Tibial nerve (tissue), 4 donors: ENCODE results near the gene FRAS1. TPM values are rescaled to one million over a fixed set of nuclear protein-coding genes. Genes with fewer than 3 reads are reported as not detected.

Experiments
- DNase-seq, 2 donors: peaks; one replicate each; pipeline ENCODE4 v3.0.0-alpha.2; 2019; ENCODE audit warnings: low spot score in 2 of 2
- H3K27ac ChIP-seq, 4 donors: fragments of 200-600 bp; sonication (generic) in 3 of 4; one replicate each; pipeline ENCODE4 v1.5.1; 2017 to 2019; ENCODE audit warnings: mild to moderate bottlenecking in 1 of 4
- H3K27me3 ChIP-seq, 2 donors: fragments of 200-600 bp; sonication (generic) in 1 of 2; one replicate each; pipeline versions ENCODE4 v1.5.1 to v1.6.0; 2017 to 2019
- H3K36me3 ChIP-seq, 3 donors: fragments of 200-600 bp; sonication (generic); one replicate each; pipeline ENCODE4 v1.5.1; 2018 to 2019
- H3K4me1 ChIP-seq, 4 donors: fragments of 200-600 bp; sonication (generic) in 3 of 4; one replicate each; pipeline ENCODE4 v1.5.1; 2017 to 2019
- H3K4me3 ChIP-seq, 4 donors: fragments of 200-600 bp; sonication (generic) in 3 of 4; one replicate each; pipeline ENCODE4 v1.5.1; 2017 to 2019; ENCODE audit warnings: mild to moderate bottlenecking in 1 of 4, moderate library complexity in 1 of 4
- H3K9me3 ChIP-seq, 4 donors: fragments of 200-600 bp; sonication (generic) in 3 of 4; one replicate each; pipeline ENCODE4 v1.5.1; 2017 to 2019
- EP300 ChIP-seq, 2 donors: sonication (generic); formaldehyde crosslinking; IDR thresholded peaks; one replicate each; pipeline ENCODE4 v1.6.1; 2017; ENCODE audit warnings: antibody characterized with exemption in 2 of 2, mild to moderate bottlenecking in 1 of 2
- POLR2A ChIP-seq, 2 donors: fragments of 450-650 bp; IDR thresholded peaks; one replicate each; pipeline ENCODE4 v1.6.1; 2017; ENCODE audit warnings: antibody characterized with exemption in 2 of 2, mild to moderate bottlenecking in 2 of 2, moderate library complexity in 2 of 2
- WGBS, 2 donors: methylation state at CpG; one replicate each; pipeline ENCODE4 v1.1.5; 2018; 5-methylcytosine and 5-hydroxymethylcytosine counted together
- total RNA-seq, 4 donors: library from RNA; depleted of rRNA; stranded (reverse); fragments of >200 nt; gene quantifications; one replicate each; pipeline ENCODE4 v1.1.0, GENCODE V29; 2016
- TF ChIP-seq, protein P1 (sequence below), 5 experiments: fragments of 200-600 bp in 3 of 5; fragments of 450-650 bp in 2 of 5; sonication (generic) in 3 of 5; IDR thresholded peaks; one replicate each; pipeline ENCODE4 v1.5.1; 2016 to 2019; ENCODE audit warnings: antibody characterized with exemption in 5 of 5, mild to moderate bottlenecking in 3 of 5, moderate library complexity in 2 of 5

The FRAS1 gene
- total RNA-seq, 4 donors from 2014 or later: 3.9 to 6.6 (median 5.1) TPM

DNA sequence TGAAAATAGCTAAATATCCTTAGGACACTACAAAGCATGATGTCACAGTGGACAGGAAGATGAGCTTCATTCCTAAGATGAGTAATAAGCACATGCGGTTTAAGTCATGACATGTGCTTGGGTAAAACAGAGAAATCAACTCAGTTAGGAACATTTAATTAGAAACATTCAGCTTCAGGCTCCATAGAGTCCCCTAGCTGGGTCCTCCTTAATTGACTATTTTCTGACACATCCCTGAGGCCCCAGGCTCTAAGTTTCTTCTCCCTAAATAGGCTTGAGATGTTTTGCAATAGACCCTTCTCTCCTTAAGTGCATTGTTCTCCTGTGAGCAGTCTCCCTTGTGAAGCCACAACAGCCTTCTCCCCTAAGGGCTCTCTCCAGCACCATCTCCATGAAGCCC, 424.1 kb downstream of the FRAS1 start:
- Histone ChIP-seq H3K27ac (no peak overlapping the region), H3K9me3 (no peaks in the 10 kb centered on the region), H3K4me3 (no peak overlapping the region), H3K4me1 (no peaks in the 10 kb centered on the region), H3K27me3 (no peaks in the 10 kb centered on the region), H3K36me3 (no peaks in the 10 kb centered on the region)
- no peak for DNase-seq
- TF ChIP-seq EP300 (IDR thresholded peaks at IDR 0.05) (no peak), POLR2A (IDR thresholded peaks at IDR 0.05) (no peak)
- TF ChIP-seq, protein P1, sequence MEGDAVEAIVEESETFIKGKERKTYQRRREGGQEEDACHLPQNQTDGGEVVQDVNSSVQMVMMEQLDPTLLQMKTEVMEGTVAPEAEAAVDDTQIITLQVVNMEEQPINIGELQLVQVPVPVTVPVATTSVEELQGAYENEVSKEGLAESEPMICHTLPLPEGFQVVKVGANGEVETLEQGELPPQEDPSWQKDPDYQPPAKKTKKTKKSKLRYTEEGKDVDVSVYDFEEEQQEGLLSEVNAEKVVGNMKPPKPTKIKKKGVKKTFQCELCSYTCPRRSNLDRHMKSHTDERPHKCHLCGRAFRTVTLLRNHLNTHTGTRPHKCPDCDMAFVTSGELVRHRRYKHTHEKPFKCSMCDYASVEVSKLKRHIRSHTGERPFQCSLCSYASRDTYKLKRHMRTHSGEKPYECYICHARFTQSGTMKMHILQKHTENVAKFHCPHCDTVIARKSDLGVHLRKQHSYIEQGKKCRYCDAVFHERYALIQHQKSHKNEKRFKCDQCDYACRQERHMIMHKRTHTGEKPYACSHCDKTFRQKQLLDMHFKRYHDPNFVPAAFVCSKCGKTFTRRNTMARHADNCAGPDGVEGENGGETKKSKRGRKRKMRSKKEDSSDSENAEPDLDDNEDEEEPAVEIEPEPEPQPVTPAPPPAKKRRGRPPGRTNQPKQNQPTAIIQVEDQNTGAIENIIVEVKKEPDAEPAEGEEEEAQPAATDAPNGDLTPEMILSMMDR (IDR thresholded peaks at IDR 0.05): no peak
- WGBS, 2 donors: 87 to 94% methylated on average over 1 of the region's 1 CpG

DNA sequence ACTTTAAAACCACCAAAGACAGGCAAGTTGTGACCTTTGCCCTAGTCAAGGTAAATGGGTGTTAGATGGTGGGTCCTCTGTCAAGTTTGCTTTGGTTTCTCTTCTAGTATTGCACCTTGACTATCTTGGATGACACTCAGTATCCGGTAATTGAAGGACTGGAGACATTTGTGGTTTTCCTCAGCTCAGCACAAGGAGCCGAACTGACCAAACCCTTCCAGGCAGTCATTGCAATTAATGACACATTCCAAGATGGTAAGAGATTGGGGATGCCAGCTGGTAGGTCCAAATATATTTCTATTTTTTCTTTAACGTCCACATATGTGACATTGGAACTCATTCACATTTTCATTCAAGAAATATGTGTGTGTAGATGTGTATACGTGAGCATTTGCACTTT, 425.2 kb downstream of the FRAS1 start:
- Histone ChIP-seq H3K4me3 (no peak overlapping the region), H3K27ac (no peak overlapping the region), H3K27me3 (no peaks in the 10 kb centered on the region), H3K36me3 (no peaks in the 10 kb centered on the region), H3K9me3 (no peaks in the 10 kb centered on the region), H3K4me1 (no peaks in the 10 kb centered on the region)
- no peak for DNase-seq
- 85 to 88% methylated on average over 4 of the region's 4 CpGs for WGBS, 2 donors
- TF ChIP-seq, protein P1 (IDR thresholded peaks at IDR 0.05): no peak
- TF ChIP-seq EP300 (IDR thresholded peaks at IDR 0.05) (no peak), POLR2A (IDR thresholded peaks at IDR 0.05) (no peak)

DNA sequence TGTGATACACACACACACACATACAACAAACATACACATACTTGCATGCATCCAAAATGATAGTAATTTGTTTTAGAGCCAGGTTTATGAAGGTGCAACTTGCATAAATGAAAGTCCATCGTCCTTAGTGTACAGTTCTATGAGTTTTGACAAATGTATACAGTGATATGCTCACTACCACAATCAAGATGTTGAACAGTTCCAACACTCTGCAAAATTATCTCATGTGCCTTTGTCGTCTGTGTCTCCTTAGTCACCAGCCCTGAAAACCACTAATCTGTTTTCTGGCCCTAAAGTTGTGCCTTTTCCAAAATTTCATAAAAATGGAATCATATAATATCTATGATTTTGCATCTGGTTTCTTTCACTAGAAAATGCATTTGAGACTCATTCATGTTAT, 426.7 kb downstream of the FRAS1 start:
- H3K27me3 ChIP-seq: no peaks in the 10 kb centered on the region
- TF ChIP-seq, protein P1 (IDR thresholded peaks at IDR 0.05): no peak
- TF ChIP-seq POLR2A (IDR thresholded peaks at IDR 0.05): no peak
- TF ChIP-seq EP300 (IDR thresholded peaks at IDR 0.05): no peak
- H3K4me3 ChIP-seq: no peak overlapping the region
- H3K4me1 ChIP-seq: no peaks in the 10 kb centered on the region
- no peak for DNase-seq
- H3K27ac ChIP-seq: no peak overlapping the region
- 90 to 94% methylated on average over 2 of the region's 2 CpGs for WGBS, 2 donors
- no peaks in the 10 kb centered on the region for H3K9me3 ChIP-seq
- H3K36me3 ChIP-seq: no peaks in the 10 kb centered on the region

DNA sequence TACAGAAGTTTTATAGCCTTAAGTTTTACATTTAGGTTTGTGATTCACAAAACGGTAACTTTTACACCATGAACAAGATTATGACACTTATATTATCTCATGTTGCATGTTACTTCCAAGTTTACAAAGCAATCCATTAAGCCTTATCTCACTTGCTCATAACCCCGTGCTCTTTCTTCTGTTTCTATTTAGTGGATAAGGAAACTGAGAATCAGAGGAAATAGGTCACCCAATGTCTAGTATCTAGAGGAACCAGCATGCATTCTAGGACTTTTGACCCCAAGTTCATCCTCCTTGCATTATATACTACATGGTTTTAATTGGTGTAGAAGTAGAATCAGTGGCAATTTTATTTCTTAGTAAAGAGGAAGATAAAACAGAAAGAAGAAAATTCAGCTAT, 427.5 kb downstream of the FRAS1 start:
- no peak for DNase-seq
- Histone ChIP-seq H3K27me3 (no peaks in the 10 kb centered on the region), H3K9me3 (no peaks in the 10 kb centered on the region), H3K4me3 (no peak overlapping the region), H3K36me3 (no peaks in the 10 kb centered on the region), H3K27ac (no peak overlapping the region), H3K4me1 (no peaks in the 10 kb centered on the region)
- TF ChIP-seq, protein P1 (IDR thresholded peaks at IDR 0.05): no peak
- TF ChIP-seq EP300 (IDR thresholded peaks at IDR 0.05) (no peak), POLR2A (IDR thresholded peaks at IDR 0.05) (no peak)
- 71 to 74% methylated on average over 2 of the region's 2 CpGs for WGBS, 2 donors

DNA sequence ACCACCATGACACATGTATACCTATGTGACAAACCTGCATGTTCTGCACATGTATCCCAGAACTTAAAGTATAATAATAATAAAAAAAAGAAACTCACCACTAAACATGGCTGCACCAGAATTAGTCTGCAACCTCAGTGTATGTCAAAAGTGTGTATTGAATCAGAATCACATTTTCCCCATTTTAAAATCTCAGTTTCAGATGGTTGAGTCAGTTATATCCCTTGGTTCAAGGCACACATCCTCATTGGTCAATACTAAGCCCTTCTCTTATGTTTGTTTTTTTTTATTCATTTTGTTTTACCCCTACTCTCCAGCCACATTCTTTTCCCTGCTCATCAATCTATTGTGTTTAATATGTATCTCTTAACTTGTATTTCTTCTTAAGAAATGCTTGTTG, 436.6 kb downstream of the FRAS1 start:
- Histone ChIP-seq H3K4me1 (no peaks in the 10 kb centered on the region), H3K4me3 (no peak overlapping the region), H3K36me3 (no peaks in the 10 kb centered on the region), H3K27ac (no peak overlapping the region), H3K27me3 (no peaks in the 10 kb centered on the region), H3K9me3 (no peaks in the 10 kb centered on the region)
- no peak for DNase-seq
- TF ChIP-seq POLR2A (IDR thresholded peaks at IDR 0.05): no peak
- TF ChIP-seq, protein P1 (IDR thresholded peaks at IDR 0.05): no peak
- no peak for TF ChIP-seq EP300 (IDR thresholded peaks at IDR 0.05)
